ENCODE results near the gene RARB. TPM values are rescaled to one million over a fixed set of nuclear protein-coding genes. Genes with fewer than 3 reads are reported as not detected.

Gene RARB
- total and polyA plus RNA-seq, 2 donors (not counting 1 experiment from before 2014, with no cell fraction given) = 9.4 to 13.3 TPM

DNA sequence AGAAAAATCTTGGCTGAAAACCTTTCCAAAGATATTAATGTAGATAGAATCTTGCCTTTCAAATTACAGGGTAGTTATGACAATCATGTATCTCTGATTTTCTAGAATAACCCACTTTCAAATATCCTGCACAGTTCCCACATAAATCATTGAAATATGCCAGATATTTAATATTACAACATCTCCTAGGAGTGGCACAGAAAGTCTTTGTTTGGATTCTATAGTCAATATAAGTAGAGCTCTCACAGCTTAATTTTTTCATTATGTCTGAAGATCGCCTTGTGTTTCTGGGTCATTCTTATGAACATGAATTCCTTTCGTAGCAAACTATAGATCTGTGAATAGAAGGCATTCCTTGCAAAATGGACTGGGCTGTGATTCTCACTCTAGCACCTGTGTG, 5.0 kb downstream of the RARB start:
- Histone ChIP-seq H3K4me3 (replicated peaks in 1 of 4; ENCODE audit: control extremely low read depth in 1 of 4, insufficient read depth in 1 of 4, low read depth in 3 of 4, low read length in 4 of 4) (no peak overlapping the region), H3K79me2 (ENCODE audit: control insufficient read depth, insufficient read depth, low read length) (peaks cover 9% of the 10 kb centered on the region), H3K9me3 (ENCODE audit: control insufficient read depth, insufficient read depth, low read depth, low read length) (no peaks in the 10 kb centered on the region), H3K4me1 (ENCODE audit: control insufficient read depth, extremely low read depth, insufficient read depth, low read length) (no peaks in the 10 kb centered on the region), H2AFZ (ENCODE audit: low read length) (no peak overlapping the region), H4K20me1 (ENCODE audit: control insufficient read depth, extremely low read depth, insufficient read depth, low read length) (no peaks in the 10 kb centered on the region), H3K27me3 (ENCODE audit: control insufficient read depth, insufficient read depth, low read length) (no peaks in the 10 kb centered on the region), H3K4me2 (ENCODE audit: extremely low read depth, insufficient read depth, low read length) (no peak overlapping the region), H3K27ac (ENCODE audit: insufficient read depth, low read length) (no peak overlapping the region), H3K36me3 (ENCODE audit: control insufficient read depth, insufficient read depth, low read length) (no peaks in the 10 kb centered on the region), H3K9ac (ENCODE audit: insufficient read depth, low read length) (no peak overlapping the region)
- DNase-seq (ENCODE audit: low read depth in 2 of 2) = no peak
- TF ChIP-seq, protein P1, sequence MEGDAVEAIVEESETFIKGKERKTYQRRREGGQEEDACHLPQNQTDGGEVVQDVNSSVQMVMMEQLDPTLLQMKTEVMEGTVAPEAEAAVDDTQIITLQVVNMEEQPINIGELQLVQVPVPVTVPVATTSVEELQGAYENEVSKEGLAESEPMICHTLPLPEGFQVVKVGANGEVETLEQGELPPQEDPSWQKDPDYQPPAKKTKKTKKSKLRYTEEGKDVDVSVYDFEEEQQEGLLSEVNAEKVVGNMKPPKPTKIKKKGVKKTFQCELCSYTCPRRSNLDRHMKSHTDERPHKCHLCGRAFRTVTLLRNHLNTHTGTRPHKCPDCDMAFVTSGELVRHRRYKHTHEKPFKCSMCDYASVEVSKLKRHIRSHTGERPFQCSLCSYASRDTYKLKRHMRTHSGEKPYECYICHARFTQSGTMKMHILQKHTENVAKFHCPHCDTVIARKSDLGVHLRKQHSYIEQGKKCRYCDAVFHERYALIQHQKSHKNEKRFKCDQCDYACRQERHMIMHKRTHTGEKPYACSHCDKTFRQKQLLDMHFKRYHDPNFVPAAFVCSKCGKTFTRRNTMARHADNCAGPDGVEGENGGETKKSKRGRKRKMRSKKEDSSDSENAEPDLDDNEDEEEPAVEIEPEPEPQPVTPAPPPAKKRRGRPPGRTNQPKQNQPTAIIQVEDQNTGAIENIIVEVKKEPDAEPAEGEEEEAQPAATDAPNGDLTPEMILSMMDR (conservative IDR thresholded peaks at IDR 0.05 in 1 of 2, IDR thresholded peaks at IDR 0.05 in 1 of 2; ENCODE audit: low read depth in 1 of 2, low read length in 2 of 2) = no peak
- no peak for TF ChIP-seq EZH2 (IDR thresholded peaks at IDR 0.05; ENCODE audit: low read length, missing control alignments)

DNA sequence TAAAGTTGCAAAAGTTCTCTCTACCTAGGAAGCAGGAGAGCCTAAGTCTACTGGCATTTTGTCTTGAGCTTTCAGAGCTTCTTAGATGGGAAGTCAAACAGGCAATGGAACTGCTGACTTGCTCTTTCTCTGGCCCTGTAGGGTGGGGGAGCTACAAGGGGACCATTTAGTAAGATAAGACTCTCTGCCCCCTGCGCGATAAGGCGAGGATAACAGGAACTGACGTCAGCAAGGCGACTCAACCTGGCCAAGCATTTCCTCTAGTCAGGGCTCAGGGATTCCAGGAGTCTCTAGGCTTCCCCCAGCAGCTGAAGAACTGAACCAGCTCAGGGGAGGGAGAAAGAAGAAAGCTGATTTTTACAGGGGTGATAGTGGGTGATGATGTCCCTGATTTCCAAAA, 5.8 kb downstream of the RARB start:
- no peak overlapping the region for H3K4me3 ChIP-seq (replicated peaks in 1 of 4; ENCODE audit: control extremely low read depth in 1 of 4, insufficient read depth in 1 of 4, low read depth in 3 of 4, low read length in 4 of 4)
- H4K20me1 ChIP-seq (ENCODE audit: control insufficient read depth, extremely low read depth, insufficient read depth, low read length) = no peaks in the 10 kb centered on the region
- H3K4me1 ChIP-seq (ENCODE audit: control insufficient read depth, extremely low read depth, insufficient read depth, low read length) = no peaks in the 10 kb centered on the region
- H3K4me2 ChIP-seq (ENCODE audit: extremely low read depth, insufficient read depth, low read length) = no peak overlapping the region
- no peak for TF ChIP-seq EZH2 (IDR thresholded peaks at IDR 0.05; ENCODE audit: low read length, missing control alignments)
- TF ChIP-seq, protein P1 (conservative IDR thresholded peaks at IDR 0.05 in 1 of 2, IDR thresholded peaks at IDR 0.05 in 1 of 2; ENCODE audit: low read depth in 1 of 2, low read length in 2 of 2) = no peak
- no peaks in the 10 kb centered on the region for H3K36me3 ChIP-seq (ENCODE audit: control insufficient read depth, insufficient read depth, low read length)
- H3K9me3 ChIP-seq (ENCODE audit: control insufficient read depth, insufficient read depth, low read depth, low read length) = no peaks in the 10 kb centered on the region
- H3K27me3 ChIP-seq (ENCODE audit: control insufficient read depth, insufficient read depth, low read length) = no peaks in the 10 kb centered on the region
- peak in 1 of 2 donors; percentile 57 for DNase-seq (ENCODE audit: low read depth in 2 of 2)
- no peak overlapping the region for H3K27ac ChIP-seq (ENCODE audit: insufficient read depth, low read length)
- peaks cover 9% of the 10 kb centered on the region for H3K79me2 ChIP-seq (ENCODE audit: control insufficient read depth, insufficient read depth, low read length)
- no peak overlapping the region for H3K9ac ChIP-seq (ENCODE audit: insufficient read depth, low read length)
- no peak overlapping the region for H2AFZ ChIP-seq (ENCODE audit: low read length)

DNA sequence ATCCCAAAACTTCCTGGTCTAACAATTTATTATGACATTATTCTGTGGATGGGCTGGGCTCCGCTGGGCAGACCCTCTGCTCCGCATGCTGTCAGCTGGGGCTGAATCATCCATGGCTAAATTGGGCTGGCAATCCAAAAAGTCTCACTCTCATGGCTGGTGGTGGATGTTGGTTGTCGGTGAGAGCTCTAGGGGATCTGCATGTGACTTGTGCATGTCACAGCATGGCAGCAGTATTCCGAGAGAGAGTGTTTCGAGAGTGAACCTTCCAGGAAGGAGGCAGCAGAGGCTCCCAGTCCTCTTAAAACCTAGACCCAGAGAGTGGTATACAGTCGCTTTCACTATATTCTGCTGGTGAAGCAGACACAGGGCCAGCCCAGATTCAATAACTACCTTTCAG, 9.9 kb downstream of the RARB start:
- no peaks in the 10 kb centered on the region for H3K27me3 ChIP-seq (ENCODE audit: control insufficient read depth, insufficient read depth, low read length)
- no peak for DNase-seq (ENCODE audit: low read depth in 2 of 2)
- no peak overlapping the region for H3K4me2 ChIP-seq (ENCODE audit: extremely low read depth, insufficient read depth, low read length)
- no peak overlapping the region for H3K9ac ChIP-seq (ENCODE audit: insufficient read depth, low read length)
- peaks cover 7% of the 10 kb centered on the region for H3K79me2 ChIP-seq (ENCODE audit: control insufficient read depth, insufficient read depth, low read length)
- no peaks in the 10 kb centered on the region for H3K4me1 ChIP-seq (ENCODE audit: control insufficient read depth, extremely low read depth, insufficient read depth, low read length)
- H3K9me3 ChIP-seq (ENCODE audit: control insufficient read depth, insufficient read depth, low read depth, low read length) = no peaks in the 10 kb centered on the region
- no peak overlapping the region for H2AFZ ChIP-seq (ENCODE audit: low read length)
- no peak overlapping the region for H3K4me3 ChIP-seq (replicated peaks in 1 of 4; ENCODE audit: control extremely low read depth in 1 of 4, insufficient read depth in 1 of 4, low read depth in 3 of 4, low read length in 4 of 4)
- no peaks in the 10 kb centered on the region for H3K36me3 ChIP-seq (ENCODE audit: control insufficient read depth, insufficient read depth, low read length)
- no peaks in the 10 kb centered on the region for H4K20me1 ChIP-seq (ENCODE audit: control insufficient read depth, extremely low read depth, insufficient read depth, low read length)
- TF ChIP-seq, protein P1 (conservative IDR thresholded peaks at IDR 0.05 in 1 of 2, IDR thresholded peaks at IDR 0.05 in 1 of 2; ENCODE audit: low read depth in 1 of 2, low read length in 2 of 2) = no peak
- TF ChIP-seq EZH2 (IDR thresholded peaks at IDR 0.05; ENCODE audit: low read length, missing control alignments) = no peak
- H3K27ac ChIP-seq (ENCODE audit: insufficient read depth, low read length) = no peak overlapping the region

All from fibroblast of lung (primary cell).